Breast epithelium (tissue), 3 donors: ENCODE data around the gene PC.

Experiments
- POLR2A ChIP-seq: fragments of 450-650 bp; IDR thresholded peaks from one replicate; pipeline ENCODE4 v1.6.1; 2016; ENCODE audit warnings: antibody characterized with exemption, mild to moderate bottlenecking, moderate library complexity
- POLR2AphosphoS5 ChIP-seq, 3 donors: sonication (generic); formaldehyde crosslinking; IDR thresholded peaks; one replicate each; pipeline ENCODE4 v1.6.1; 2017; ENCODE audit warnings: antibody characterized with exemption in 3 of 3

- TF ChIP-seq POLR2A: no peak
- TF ChIP-seq POLR2AphosphoS5 (IDR thresholded peaks at IDR 0.05): no peak
These were observed 96.2 kb downstream of the PC start for GRCh38 chr11:66861774-66862558.
